Neural cell (in vitro differentiated cells): ENCODE data around the gene WWTR1.

ENCODE experiments used
- RAD21 ChIP-seq: fragments of 450-650 bp; conservative IDR thresholded peaks from 2 replicates; pipeline ENCODE4 v1.6.1; 2014; ENCODE audit warnings: antibody characterized with exemption, mild to moderate bottlenecking, moderate library complexity
- TF ChIP-seq, protein P1 (sequence below): IDR thresholded peaks from 2 replicates; pipeline ENCODE4 v1.6.1; 2012; ENCODE audit warnings: borderline replicate concordance
- TF ChIP-seq, protein P2 (sequence below): fragments of 450-650 bp; IDR thresholded peaks from 2 replicates; pipeline ENCODE4 v1.5.1; 2014; ENCODE audit warnings: antibody characterized with exemption, mild to moderate bottlenecking, moderate library complexity; ENCODE audit not compliant: poor library complexity, severe bottlenecking

DNA sequence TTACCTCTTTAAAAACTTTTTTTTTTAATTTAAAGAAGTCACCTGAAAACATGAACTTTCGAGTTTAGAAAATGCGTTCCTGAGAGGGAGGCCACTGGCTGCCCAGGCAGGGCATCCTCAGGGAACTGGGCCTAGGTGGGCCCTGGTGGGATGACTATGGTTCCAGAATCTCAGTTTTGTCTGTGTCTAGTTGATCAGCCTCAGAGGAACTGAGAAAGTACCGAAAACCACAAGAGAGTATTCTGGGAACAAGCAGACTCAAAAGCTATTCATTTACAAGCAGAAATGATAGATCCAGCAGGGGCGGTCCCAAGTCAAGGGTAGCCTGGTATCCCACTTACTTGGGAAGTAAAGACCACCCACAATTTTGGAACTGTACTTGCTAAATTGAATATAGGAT is 10.5 kb downstream of the WWTR1 start:
- no peak for TF ChIP-seq RAD21
- TF ChIP-seq, protein P1, sequence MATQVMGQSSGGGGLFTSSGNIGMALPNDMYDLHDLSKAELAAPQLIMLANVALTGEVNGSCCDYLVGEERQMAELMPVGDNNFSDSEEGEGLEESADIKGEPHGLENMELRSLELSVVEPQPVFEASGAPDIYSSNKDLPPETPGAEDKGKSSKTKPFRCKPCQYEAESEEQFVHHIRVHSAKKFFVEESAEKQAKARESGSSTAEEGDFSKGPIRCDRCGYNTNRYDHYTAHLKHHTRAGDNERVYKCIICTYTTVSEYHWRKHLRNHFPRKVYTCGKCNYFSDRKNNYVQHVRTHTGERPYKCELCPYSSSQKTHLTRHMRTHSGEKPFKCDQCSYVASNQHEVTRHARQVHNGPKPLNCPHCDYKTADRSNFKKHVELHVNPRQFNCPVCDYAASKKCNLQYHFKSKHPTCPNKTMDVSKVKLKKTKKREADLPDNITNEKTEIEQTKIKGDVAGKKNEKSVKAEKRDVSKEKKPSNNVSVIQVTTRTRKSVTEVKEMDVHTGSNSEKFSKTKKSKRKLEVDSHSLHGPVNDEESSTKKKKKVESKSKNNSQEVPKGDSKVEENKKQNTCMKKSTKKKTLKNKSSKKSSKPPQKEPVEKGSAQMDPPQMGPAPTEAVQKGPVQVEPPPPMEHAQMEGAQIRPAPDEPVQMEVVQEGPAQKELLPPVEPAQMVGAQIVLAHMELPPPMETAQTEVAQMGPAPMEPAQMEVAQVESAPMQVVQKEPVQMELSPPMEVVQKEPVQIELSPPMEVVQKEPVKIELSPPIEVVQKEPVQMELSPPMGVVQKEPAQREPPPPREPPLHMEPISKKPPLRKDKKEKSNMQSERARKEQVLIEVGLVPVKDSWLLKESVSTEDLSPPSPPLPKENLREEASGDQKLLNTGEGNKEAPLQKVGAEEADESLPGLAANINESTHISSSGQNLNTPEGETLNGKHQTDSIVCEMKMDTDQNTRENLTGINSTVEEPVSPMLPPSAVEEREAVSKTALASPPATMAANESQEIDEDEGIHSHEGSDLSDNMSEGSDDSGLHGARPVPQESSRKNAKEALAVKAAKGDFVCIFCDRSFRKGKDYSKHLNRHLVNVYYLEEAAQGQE = no peak
- TF ChIP-seq, protein P2, sequence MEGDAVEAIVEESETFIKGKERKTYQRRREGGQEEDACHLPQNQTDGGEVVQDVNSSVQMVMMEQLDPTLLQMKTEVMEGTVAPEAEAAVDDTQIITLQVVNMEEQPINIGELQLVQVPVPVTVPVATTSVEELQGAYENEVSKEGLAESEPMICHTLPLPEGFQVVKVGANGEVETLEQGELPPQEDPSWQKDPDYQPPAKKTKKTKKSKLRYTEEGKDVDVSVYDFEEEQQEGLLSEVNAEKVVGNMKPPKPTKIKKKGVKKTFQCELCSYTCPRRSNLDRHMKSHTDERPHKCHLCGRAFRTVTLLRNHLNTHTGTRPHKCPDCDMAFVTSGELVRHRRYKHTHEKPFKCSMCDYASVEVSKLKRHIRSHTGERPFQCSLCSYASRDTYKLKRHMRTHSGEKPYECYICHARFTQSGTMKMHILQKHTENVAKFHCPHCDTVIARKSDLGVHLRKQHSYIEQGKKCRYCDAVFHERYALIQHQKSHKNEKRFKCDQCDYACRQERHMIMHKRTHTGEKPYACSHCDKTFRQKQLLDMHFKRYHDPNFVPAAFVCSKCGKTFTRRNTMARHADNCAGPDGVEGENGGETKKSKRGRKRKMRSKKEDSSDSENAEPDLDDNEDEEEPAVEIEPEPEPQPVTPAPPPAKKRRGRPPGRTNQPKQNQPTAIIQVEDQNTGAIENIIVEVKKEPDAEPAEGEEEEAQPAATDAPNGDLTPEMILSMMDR = no peak
